ENCODE results near the gene PACS2. TPM values are rescaled to one million over a fixed set of nuclear protein-coding genes. Genes with fewer than 3 reads are reported as not detected.

PACS2 gene
- total RNA-seq, 2 experiments from 2014 or later = 32.9 to 38.5 TPM

- ATAC-seq = no peak
- ChIA-PET CTCF (no interaction called here), POLR2A (interaction anchor here (1.1 to 4.6 kb wide), 2 partner anchors 9 to 16 kb away, joined by 3 to 56 read pairs; partner anchors contain the start of gene BRF1)
- H3K4me1 Mint-ChIP-seq (ENCODE audit: low read depth) = peaks cover 37% of the 10 kb centered on the region
- DNase-seq = no peak
- no peak overlapping the region for H3K27ac Mint-ChIP-seq
- H3K27me3 Mint-ChIP-seq (ENCODE audit: low read depth) = no peaks in the 10 kb centered on the region
- H3K36me3 Mint-ChIP-seq (ENCODE audit: low read depth) = peaks cover 2% of the 10 kb centered on the region
- peak overlapping the region; percentile 28 for H3K4me3 Mint-ChIP-seq
- H3K9me3 Mint-ChIP-seq (ENCODE audit: insufficient read depth) = no peaks in the 10 kb centered on the region
Observed at GRCh38 chr14:105316577-105316941, 2.0 kb downstream of the PACS2 start.

- Mint-ChIP-seq H3K27me3 (ENCODE audit: low read depth) (no peaks in the 10 kb centered on the region), H3K9me3 (ENCODE audit: insufficient read depth) (no peaks in the 10 kb centered on the region), H3K4me3 (peak overlapping the region; percentile 28), H3K4me1 (ENCODE audit: low read depth) (peaks cover 37% of the 10 kb centered on the region), H3K27ac (no peak overlapping the region), H3K36me3 (ENCODE audit: low read depth) (peaks cover 2% of the 10 kb centered on the region)
- DNase-seq = no peak
- POLR2A ChIA-PET = interaction anchor here (4.6 kb wide), 1 partner anchor 16 kb away, joined by 56 read pairs; the partner anchor contains the start of gene BRF1
- no peak for ATAC-seq
- CTCF ChIA-PET = no interaction called here
Observed at GRCh38 chr14:105316968-105317510, 2.5 kb downstream of the PACS2 start.

GRCh38 chr14:105317546-105317945 is 3.0 kb downstream of the PACS2 start:
- Mint-ChIP-seq H3K9me3 (ENCODE audit: insufficient read depth) (no peaks in the 10 kb centered on the region), H3K4me3 (no peak overlapping the region), H3K4me1 (ENCODE audit: low read depth) (peaks cover 38% of the 10 kb centered on the region), H3K27me3 (ENCODE audit: low read depth) (no peaks in the 10 kb centered on the region), H3K36me3 (ENCODE audit: low read depth) (peaks cover 2% of the 10 kb centered on the region), H3K27ac (no peak overlapping the region)
- DNase-seq (no peak), ATAC-seq (no peak)
- CTCF ChIA-PET = no interaction called here
- POLR2A ChIA-PET = interaction anchor here (4.6 kb wide), 1 partner anchor 17 kb away, joined by 56 read pairs; the partner anchor contains the start of gene BRF1

- ATAC-seq = no peak
- no peaks in the 10 kb centered on the region for H3K27me3 Mint-ChIP-seq (ENCODE audit: low read depth)
- ChIA-PET POLR2A (no interaction called here), CTCF (no interaction called here)
- no peaks in the 10 kb centered on the region for H3K9me3 Mint-ChIP-seq (ENCODE audit: insufficient read depth)
- no peak overlapping the region for H3K27ac Mint-ChIP-seq
- no peak for DNase-seq
- peaks cover 7% of the 10 kb centered on the region for H3K4me1 Mint-ChIP-seq (ENCODE audit: low read depth)
- peaks cover 2% of the 10 kb centered on the region for H3K36me3 Mint-ChIP-seq (ENCODE audit: low read depth)
- H3K4me3 Mint-ChIP-seq = no peak overlapping the region
Observed at GRCh38 chr14:105322791-105323556, 8.4 kb downstream of the PACS2 start.

- CTCF ChIA-PET = no interaction called here
- Mint-ChIP-seq H3K36me3 (ENCODE audit: low read depth) (peaks cover 2% of the 10 kb centered on the region), H3K4me1 (ENCODE audit: low read depth) (peaks cover 7% of the 10 kb centered on the region), H3K9me3 (ENCODE audit: insufficient read depth) (no peaks in the 10 kb centered on the region), H3K27me3 (ENCODE audit: low read depth) (no peaks in the 10 kb centered on the region), H3K27ac (no peak overlapping the region), H3K4me3 (no peak overlapping the region)
- DNase-seq (no peak), ATAC-seq (no peak)
- POLR2A ChIA-PET = no interaction called here
Observed at GRCh38 chr14:105323663-105324062, 9.1 kb downstream of the PACS2 start.

- ATAC-seq = no peak
- CTCF ChIA-PET = no interaction called here
Observed at GRCh38 chr14:105324080-105324778, 9.7 kb downstream of the PACS2 start.

GRCh38 chr14:105324871-105325270 is 10.3 kb downstream of the PACS2 start:
- POLR2A ChIA-PET = no interaction called here
- Mint-ChIP-seq H3K9me3 (ENCODE audit: insufficient read depth) (no peaks in the 10 kb centered on the region), H3K36me3 (ENCODE audit: low read depth) (peaks cover 2% of the 10 kb centered on the region), H3K4me3 (no peak overlapping the region), H3K4me1 (ENCODE audit: low read depth) (peaks cover 10% of the 10 kb centered on the region), H3K27ac (no peak overlapping the region), H3K27me3 (ENCODE audit: low read depth) (no peaks in the 10 kb centered on the region)
- DNase-seq (no peak), ATAC-seq (no peak)
- CTCF ChIA-PET = no interaction called here

More at GRCh38 chr14:105324080-105324778, 9.7 kb downstream of the PACS2 start:
- POLR2A ChIA-PET = no interaction called here
- H3K36me3 Mint-ChIP-seq (ENCODE audit: low read depth) = peaks cover 2% of the 10 kb centered on the region
- no peaks in the 10 kb centered on the region for H3K9me3 Mint-ChIP-seq (ENCODE audit: insufficient read depth)
- no peaks in the 10 kb centered on the region for H3K27me3 Mint-ChIP-seq (ENCODE audit: low read depth)
- H3K4me1 Mint-ChIP-seq (ENCODE audit: low read depth) = peaks cover 8% of the 10 kb centered on the region
- DNase-seq = no peak
- H3K4me3 Mint-ChIP-seq = no peak overlapping the region
- no peak overlapping the region for H3K27ac Mint-ChIP-seq

- Mint-ChIP-seq H3K36me3 (ENCODE audit: low read depth) (peaks cover 2% of the 10 kb centered on the region), H3K9me3 (ENCODE audit: insufficient read depth) (no peaks in the 10 kb centered on the region), H3K27ac (no peak overlapping the region), H3K4me3 (no peak overlapping the region), H3K27me3 (ENCODE audit: low read depth) (no peaks in the 10 kb centered on the region), H3K4me1 (ENCODE audit: low read depth) (peaks cover 12% of the 10 kb centered on the region)
- DNase-seq (no peak), ATAC-seq (no peak)
- CTCF ChIA-PET = interaction anchor here (1.5 kb wide), 1 partner anchor 27 kb away, joined by 4 read pairs; no protein-coding TSS in a partner anchor
- POLR2A ChIA-PET = no interaction called here
Observed at GRCh38 chr14:105325303-105325702, 10.8 kb downstream of the PACS2 start.

- no peaks in the 10 kb centered on the region for H3K27me3 Mint-ChIP-seq (ENCODE audit: low read depth)
- no peak overlapping the region for H3K4me3 Mint-ChIP-seq
- ChIA-PET CTCF (interaction anchor here (1.5 kb wide), 1 partner anchor 26 kb away, joined by 4 read pairs; no protein-coding TSS in a partner anchor), POLR2A (no interaction called here)
- H3K4me1 Mint-ChIP-seq (ENCODE audit: low read depth) = peaks cover 17% of the 10 kb centered on the region
- ATAC-seq (no peak), DNase-seq (no peak)
- H3K27ac Mint-ChIP-seq = no peak overlapping the region
- H3K9me3 Mint-ChIP-seq (ENCODE audit: insufficient read depth) = no peaks in the 10 kb centered on the region
- peaks cover 2% of the 10 kb centered on the region for H3K36me3 Mint-ChIP-seq (ENCODE audit: low read depth)
Observed at GRCh38 chr14:105325716-105326567, 11.4 kb downstream of the PACS2 start.

GRCh38 chr14:105326568-105326867 is 12.0 kb downstream of the PACS2 start:
- no peaks in the 10 kb centered on the region for H3K27me3 Mint-ChIP-seq (ENCODE audit: low read depth)
- no peak for DNase-seq
- no peak overlapping the region for H3K4me3 Mint-ChIP-seq
- no peaks in the 10 kb centered on the region for H3K36me3 Mint-ChIP-seq (ENCODE audit: low read depth)
- ChIA-PET CTCF (interaction anchor here (1.5 kb wide), 1 partner anchor 25 kb away, joined by 4 read pairs; no protein-coding TSS in a partner anchor), POLR2A (no interaction called here)
- ATAC-seq = no peak
- H3K27ac Mint-ChIP-seq = no peak overlapping the region
- no peaks in the 10 kb centered on the region for H3K9me3 Mint-ChIP-seq (ENCODE audit: insufficient read depth)
- H3K4me1 Mint-ChIP-seq (ENCODE audit: low read depth) = peaks cover 23% of the 10 kb centered on the region

- Mint-ChIP-seq H3K4me3 (no peak overlapping the region), H3K9me3 (ENCODE audit: insufficient read depth) (no peaks in the 10 kb centered on the region), H3K36me3 (ENCODE audit: low read depth) (no peaks in the 10 kb centered on the region), H3K27ac (peak overlapping the region; percentile 34), H3K4me1 (ENCODE audit: low read depth) (peaks cover 28% of the 10 kb centered on the region), H3K27me3 (ENCODE audit: low read depth) (no peaks in the 10 kb centered on the region)
- DNase-seq (no peak), ATAC-seq (no peak)
- POLR2A ChIA-PET = no interaction called here
- CTCF ChIA-PET = no interaction called here
Observed at GRCh38 chr14:105326891-105327694, 12.5 kb downstream of the PACS2 start.

Data from activated CD8-positive, alpha-beta T cell treated with anti-CD3 and anti-CD28 coated beads, Interleukin-2, amount 10 ng/mL, durations not matched to agents 7 days and 5 days (primary cell).